ENCODE results near the gene ZBTB16. TPM values are rescaled to one million over a fixed set of nuclear protein-coding genes. Genes with fewer than 3 reads are reported as not detected.
A peak's percentile ranks its signal among the peaks of the same experiment; 100 is the strongest.

The ZBTB16 gene
- polyA plus RNA-seq, 1 donor from 2014 or later, result 9.7 TPM

GRCh38 chr11:114125959-114126358, 66.4 kb downstream of the ZBTB16 start:
- H3K36me3 Mint-ChIP-seq, result peaks cover 3% of the 10 kb centered on the region
- H3K9me3 Mint-ChIP-seq, result peaks cover 0 to 4% (median 0%) of the 10 kb centered on the region in 3 donors
- H3K27me3 Mint-ChIP-seq, result peaks cover 14% of the 10 kb centered on the region
- no peak overlapping the region for H3K27ac Mint-ChIP-seq
- H3K4me3 Mint-ChIP-seq, result no peak overlapping the region
- peaks cover 0 to 3% (median 0%) of the 10 kb centered on the region in 3 donors for H3K4me1 Mint-ChIP-seq

- Mint-ChIP-seq H3K4me1 (peaks cover 0 to 4% (median 0%) of the 10 kb centered on the region in 3 donors), H3K9me3 (peaks cover 0 to 4% (median 0%) of the 10 kb centered on the region in 3 donors), H3K27me3 (peaks cover 14% of the 10 kb centered on the region), H3K27ac (peak overlapping the region in 1 of 3 donors; percentile 65), H3K4me3 (no peak overlapping the region), H3K36me3 (peaks cover 3% of the 10 kb centered on the region)
Measured at GRCh38 chr11:114128399-114128798, 68.9 kb downstream of the ZBTB16 start.

GRCh38 chr11:114129142-114129541, 69.6 kb downstream of the ZBTB16 start:
- Mint-ChIP-seq H3K9me3 (peaks cover 0 to 4% (median 0%) of the 10 kb centered on the region in 3 donors), H3K4me3 (no peak overlapping the region), H3K4me1 (peaks cover 0 to 4% (median 0%) of the 10 kb centered on the region in 3 donors), H3K27me3 (peaks cover 14% of the 10 kb centered on the region), H3K36me3 (peaks cover 3% of the 10 kb centered on the region), H3K27ac (no peak overlapping the region)

- Mint-ChIP-seq H3K36me3 (peaks cover 3% of the 10 kb centered on the region), H3K4me1 (peaks cover 0 to 4% (median 0%) of the 10 kb centered on the region in 3 donors), H3K27ac (no peak overlapping the region), H3K9me3 (peaks cover 0 to 4% (median 0%) of the 10 kb centered on the region in 3 donors), H3K4me3 (no peak overlapping the region), H3K27me3 (peaks cover 14% of the 10 kb centered on the region)
Measured at GRCh38 chr11:114129699-114130098, 70.2 kb downstream of the ZBTB16 start.

- H3K4me1 Mint-ChIP-seq, result peaks cover 0 to 4% (median 0%) of the 10 kb centered on the region in 3 donors
- peaks cover 15% of the 10 kb centered on the region for H3K27me3 Mint-ChIP-seq
- no peak overlapping the region for H3K27ac Mint-ChIP-seq
- H3K9me3 Mint-ChIP-seq, result peaks cover 0 to 4% (median 0%) of the 10 kb centered on the region in 3 donors
- no peak overlapping the region for H3K4me3 Mint-ChIP-seq
- peaks cover 3% of the 10 kb centered on the region for H3K36me3 Mint-ChIP-seq
Measured at GRCh38 chr11:114130115-114130576, 70.6 kb downstream of the ZBTB16 start.

DNA sequence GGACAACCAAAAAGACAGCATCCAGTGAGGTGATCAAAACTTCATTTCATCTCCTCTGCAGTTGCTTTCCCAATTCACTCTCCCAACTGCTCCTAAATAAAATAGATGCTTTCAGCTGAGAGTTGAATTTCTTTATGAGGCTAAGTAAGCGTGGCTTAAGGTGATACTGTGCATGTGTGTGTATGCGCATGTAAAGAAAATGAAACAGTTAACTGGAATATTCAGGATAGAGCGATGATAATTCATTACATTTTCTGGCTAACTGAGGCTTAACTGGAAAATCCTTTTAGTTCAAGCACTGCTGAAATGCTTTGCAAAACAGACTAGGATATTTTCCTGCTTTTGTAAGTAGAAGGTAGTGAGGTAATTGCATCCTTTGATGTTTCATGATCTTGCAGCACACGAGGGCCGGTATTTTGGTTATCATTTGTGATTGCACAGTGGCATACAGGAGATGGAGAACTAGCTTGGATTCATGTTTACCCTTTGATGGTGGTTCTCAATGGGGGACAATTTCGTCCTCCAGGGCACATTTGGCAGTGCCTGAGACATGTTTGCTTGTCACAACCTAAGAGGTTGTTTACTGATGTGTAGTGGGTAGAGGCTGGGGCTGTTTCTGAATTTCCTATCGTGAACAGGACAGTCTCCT, 71.2 kb downstream of the ZBTB16 start:
- Mint-ChIP-seq H3K4me1 (peaks cover 0 to 4% (median 0%) of the 10 kb centered on the region in 3 donors), H3K27me3 (peaks cover 14% of the 10 kb centered on the region), H3K4me3 (no peak overlapping the region), H3K27ac (no peak overlapping the region), H3K9me3 (peaks cover 0 to 4% (median 0%) of the 10 kb centered on the region in 3 donors), H3K36me3 (peaks cover 3% of the 10 kb centered on the region)

DNA sequence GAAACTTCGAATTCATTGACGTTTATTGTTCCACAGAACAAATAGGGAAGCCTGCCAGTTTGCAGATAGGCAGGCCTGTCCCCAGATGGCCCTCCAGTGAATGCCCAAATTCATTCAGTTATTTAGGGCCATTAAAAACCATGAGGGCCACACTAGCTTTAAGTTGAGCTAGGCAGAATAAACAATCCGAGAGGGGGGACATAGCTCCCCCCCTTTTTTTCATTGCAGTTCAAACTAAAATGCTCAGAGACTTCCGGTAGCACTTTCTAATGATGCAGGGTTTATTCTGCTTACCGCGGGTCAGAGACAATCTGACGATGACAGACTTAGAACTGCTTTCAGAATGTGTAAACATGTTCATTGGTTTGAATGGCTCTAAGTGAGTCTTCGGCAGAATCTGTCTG, 72.0 kb downstream of the ZBTB16 start:
- H3K4me1 Mint-ChIP-seq, result peaks cover 0 to 4% (median 0%) of the 10 kb centered on the region in 3 donors
- peaks cover 3% of the 10 kb centered on the region for H3K36me3 Mint-ChIP-seq
- H3K4me3 Mint-ChIP-seq, result peak overlapping the region in 1 of 4 donors; percentile 2
- H3K27ac Mint-ChIP-seq, result peak overlapping the region in 1 of 3 donors; percentile 12
- H3K9me3 Mint-ChIP-seq, result peaks cover 0 to under 1% (median 0%) of the 10 kb centered on the region in 3 donors
- peaks cover 12% of the 10 kb centered on the region for H3K27me3 Mint-ChIP-seq

DNA sequence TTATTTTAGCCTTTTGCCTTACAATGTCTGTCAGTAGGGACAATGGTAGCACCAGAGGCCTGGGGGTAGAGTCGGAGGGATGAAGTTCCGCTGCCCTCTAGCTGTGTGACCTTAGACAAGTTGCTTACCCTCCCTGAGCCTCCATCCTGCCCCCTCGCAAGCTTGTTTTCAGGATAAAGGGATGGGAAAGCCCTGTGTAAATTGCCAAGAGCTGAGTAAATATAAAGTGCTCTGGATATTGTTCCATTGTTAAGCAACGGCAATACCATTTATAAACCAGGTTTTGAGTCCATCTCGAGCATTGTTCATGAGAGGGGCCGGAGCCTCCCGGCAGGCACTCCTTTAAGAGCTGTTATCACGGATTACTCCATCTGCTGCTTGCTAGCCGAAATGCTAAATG, 72.9 kb downstream of the ZBTB16 start:
- peaks cover 0 to 7% (median 0%) of the 10 kb centered on the region in 3 donors for H3K4me1 Mint-ChIP-seq
- peak overlapping the region in 1 of 3 donors; percentile 12 for H3K27ac Mint-ChIP-seq
- no peak overlapping the region for H3K4me3 Mint-ChIP-seq

DNA sequence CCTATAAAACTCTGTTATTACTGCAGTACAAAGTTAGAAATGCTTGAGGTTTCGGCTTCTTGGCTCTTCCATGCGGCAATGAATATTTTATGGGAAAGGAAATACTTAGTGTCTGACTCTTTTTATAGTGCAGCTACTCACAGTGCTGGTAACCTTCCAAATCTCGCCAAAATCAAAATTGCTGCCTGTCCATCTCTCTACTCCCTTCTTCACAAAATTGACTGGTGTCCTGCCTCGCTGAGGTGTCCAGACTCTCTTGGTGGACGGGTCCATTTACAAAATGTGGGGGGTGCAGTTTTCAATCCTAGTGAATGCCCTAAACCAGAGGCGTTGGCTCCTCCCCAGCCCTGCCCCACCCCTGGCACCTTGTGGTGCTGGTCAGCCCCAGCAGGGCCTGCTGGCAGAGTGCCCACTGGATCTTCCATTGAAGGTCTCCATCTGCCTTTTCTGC, 73.5 kb downstream of the ZBTB16 start:
- Mint-ChIP-seq H3K4me3 (no peak overlapping the region), H3K4me1 (peaks cover 0 to 8% (median 0%) of the 10 kb centered on the region in 3 donors), H3K27ac (no peak overlapping the region), H3K36me3 (peaks cover 3% of the 10 kb centered on the region), H3K27me3 (peaks cover 11% of the 10 kb centered on the region), H3K9me3 (no peaks in the 10 kb centered on the region)

More for the DNA sequence above, 72.9 kb downstream of the ZBTB16 start:
- Mint-ChIP-seq H3K27me3 (peaks cover 9% of the 10 kb centered on the region), H3K36me3 (peaks cover 3% of the 10 kb centered on the region), H3K9me3 (no peaks in the 10 kb centered on the region)

DNA sequence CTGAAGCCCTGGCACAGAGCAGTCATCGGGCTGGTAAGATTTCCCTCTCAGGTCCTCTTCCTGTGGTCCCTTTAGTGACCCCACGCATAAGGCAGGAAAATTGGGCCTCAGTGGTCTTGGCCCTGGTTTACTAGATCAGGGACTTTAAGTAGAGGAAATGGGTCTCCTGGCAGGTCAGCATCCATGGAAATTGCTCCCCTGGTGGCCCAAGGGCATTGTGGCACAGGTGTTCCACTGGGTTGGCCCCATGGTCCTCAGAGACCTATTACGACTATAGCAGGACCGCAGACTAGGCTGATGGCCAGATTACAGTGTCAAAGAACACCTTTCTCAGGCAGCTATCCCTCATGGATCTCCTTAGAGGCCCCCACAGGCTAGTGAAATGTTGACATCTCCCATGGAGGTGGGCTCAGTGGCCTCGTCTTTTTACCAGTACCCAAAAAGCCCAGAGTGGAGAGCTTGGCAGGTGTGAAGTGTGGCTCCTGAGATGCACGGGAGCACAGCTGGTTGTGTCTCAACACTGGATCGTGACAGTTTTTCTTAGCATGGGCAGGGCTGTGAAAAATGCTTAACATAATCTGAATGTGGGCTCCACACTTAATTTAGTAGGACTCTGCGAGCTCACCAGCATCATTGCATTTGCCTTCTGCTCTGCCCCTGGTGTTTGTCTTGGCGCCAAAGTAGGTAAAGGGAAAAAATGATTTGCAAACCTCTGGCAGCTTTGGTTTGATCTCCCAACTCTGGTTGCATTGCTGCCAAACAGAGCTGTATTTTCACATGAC, 74.2 kb downstream of the ZBTB16 start:
- no peak overlapping the region for H3K4me3 Mint-ChIP-seq
- H3K27me3 Mint-ChIP-seq, result peaks cover 11% of the 10 kb centered on the region
- no peak overlapping the region for H3K27ac Mint-ChIP-seq
- H3K9me3 Mint-ChIP-seq, result no peaks in the 10 kb centered on the region
- peaks cover 3% of the 10 kb centered on the region for H3K36me3 Mint-ChIP-seq
- H3K4me1 Mint-ChIP-seq, result peaks cover 0 to 11% (median 0%) of the 10 kb centered on the region in 3 donors

DNA sequence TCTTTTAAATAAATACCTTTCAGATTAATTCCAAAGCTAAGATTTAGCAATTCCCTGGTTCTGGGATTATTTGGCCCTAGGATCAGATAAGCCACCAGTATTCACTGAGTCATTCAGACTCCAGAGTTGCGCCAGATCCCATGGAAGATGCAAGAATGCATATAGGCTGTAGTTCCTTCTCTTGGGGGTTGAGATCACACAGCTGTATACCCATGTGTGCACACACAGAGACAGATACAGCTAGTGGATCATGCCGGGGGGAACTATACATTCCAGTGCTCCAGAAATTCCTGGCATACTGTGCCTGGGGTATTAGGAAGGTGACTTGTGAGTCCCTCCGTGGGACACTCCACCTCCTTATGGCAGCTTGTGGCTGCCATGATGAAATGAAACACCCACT, 75.4 kb downstream of the ZBTB16 start:
- Mint-ChIP-seq H3K27me3 (peaks cover 14% of the 10 kb centered on the region), H3K4me3 (no peak overlapping the region), H3K27ac (no peak overlapping the region), H3K9me3 (no peaks in the 10 kb centered on the region), H3K4me1 (peaks cover 2 to 15% (median 5%) of the 10 kb centered on the region in 3 donors), H3K36me3 (peaks cover under 1% of the 10 kb centered on the region)

DNA sequence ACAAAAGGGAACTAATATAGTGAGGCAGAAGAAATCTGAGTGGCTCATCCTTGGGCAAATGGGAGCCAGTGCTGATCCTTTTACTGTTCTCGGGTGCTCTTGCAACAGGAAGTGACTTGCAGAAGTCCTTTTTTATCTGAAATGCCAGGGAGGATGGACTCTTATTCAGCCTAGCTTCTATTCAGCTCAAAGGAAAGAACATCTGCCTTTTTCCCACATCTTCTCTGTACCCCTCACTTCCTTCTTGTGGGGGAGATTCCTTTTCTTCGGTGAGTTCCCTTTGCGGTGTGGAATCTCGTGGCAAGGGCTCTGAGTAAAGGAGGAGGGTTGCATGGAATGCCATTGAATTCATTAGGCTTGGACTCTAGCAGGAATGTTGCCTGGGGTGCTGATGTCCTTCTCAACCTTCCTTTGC, 76.2 kb downstream of the ZBTB16 start:
- peaks cover 2% of the 10 kb centered on the region for H3K36me3 Mint-ChIP-seq
- no peaks in the 10 kb centered on the region for H3K9me3 Mint-ChIP-seq
- H3K27ac Mint-ChIP-seq, result no peak overlapping the region
- no peak overlapping the region for H3K4me3 Mint-ChIP-seq
- H3K27me3 Mint-ChIP-seq, result peaks cover 22% of the 10 kb centered on the region
- peaks cover 5 to 18% (median 8%) of the 10 kb centered on the region in 3 donors for H3K4me1 Mint-ChIP-seq

DNA sequence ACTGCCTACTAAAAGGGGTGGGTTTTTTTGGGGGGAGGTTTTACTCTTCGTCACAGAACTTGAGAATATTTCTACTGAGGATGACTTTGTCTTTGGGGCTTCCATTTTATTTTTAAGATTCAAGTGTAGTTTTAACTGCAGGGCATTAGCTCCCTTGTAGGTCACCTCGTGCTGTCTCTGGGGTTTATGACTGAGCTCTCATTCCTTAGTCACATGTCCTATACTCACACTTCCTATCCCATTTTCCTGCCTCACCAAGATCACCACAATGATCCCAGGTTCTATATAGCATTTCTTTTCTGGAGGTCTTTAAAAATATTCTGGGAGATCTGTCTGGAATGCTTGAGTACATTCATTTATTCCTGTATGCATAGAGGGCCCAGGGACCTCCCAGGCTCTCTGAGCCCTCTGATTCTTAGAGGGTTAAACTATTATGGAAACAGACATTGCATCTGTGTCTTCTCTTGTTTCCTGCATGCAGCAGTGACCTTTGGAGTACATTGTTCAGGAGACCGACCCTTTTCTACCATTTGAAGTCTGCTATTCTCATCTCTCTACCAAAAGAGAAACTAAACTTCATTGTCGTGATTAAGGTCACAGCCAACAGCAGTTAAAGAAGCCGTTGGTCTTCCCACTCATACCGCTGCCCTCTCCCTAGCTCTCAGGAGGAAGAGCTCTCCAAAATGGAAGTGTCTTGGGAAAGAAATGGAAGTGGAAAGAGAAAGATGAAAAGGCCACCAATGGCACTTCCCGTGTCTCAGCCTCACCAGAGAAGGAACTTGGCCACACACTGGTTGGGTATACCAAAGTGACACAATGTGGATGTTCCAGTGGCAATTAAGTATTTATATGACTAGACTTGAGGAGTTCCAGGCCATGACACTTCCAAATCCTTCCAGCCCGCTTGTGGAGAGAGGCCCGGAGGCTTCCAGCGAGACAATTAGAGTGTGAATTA, 77.5 kb downstream of the ZBTB16 start:
- peak overlapping the region in 1 of 4 donors; percentile 61 for H3K4me3 Mint-ChIP-seq
- peaks cover 5% of the 10 kb centered on the region for H3K36me3 Mint-ChIP-seq
- H3K4me1 Mint-ChIP-seq, result peaks cover 5 to 14% (median 8%) of the 10 kb centered on the region in 3 donors
- peaks cover 28% of the 10 kb centered on the region for H3K27me3 Mint-ChIP-seq
- no peaks in the 10 kb centered on the region for H3K9me3 Mint-ChIP-seq
- no peak overlapping the region for H3K27ac Mint-ChIP-seq

- H3K4me1 Mint-ChIP-seq, result peaks cover 6 to 14% (median 8%) of the 10 kb centered on the region in 3 donors
- peaks cover 26% of the 10 kb centered on the region for H3K27me3 Mint-ChIP-seq
- H3K4me3 Mint-ChIP-seq, result peak overlapping the region in 1 of 4 donors; percentile 56
- H3K27ac Mint-ChIP-seq, result peak overlapping the region in 1 of 3 donors; percentile 75
- H3K9me3 Mint-ChIP-seq, result no peaks in the 10 kb centered on the region
- H3K36me3 Mint-ChIP-seq, result peaks cover 6% of the 10 kb centered on the region
Measured at GRCh38 chr11:114137838-114138237, 78.3 kb downstream of the ZBTB16 start.

All from IgD-negative memory B cell (primary cell).